Lower lobe of right lung (tissue), 2 donors: ENCODE data around the gene SLC39A11. TPM values are rescaled to one million over a fixed set of nuclear protein-coding genes. Genes with fewer than 3 reads are reported as not detected.

Experiments used
- ATAC-seq, 2 donors: fragments of 200-7000 bp; cut with Tn5 transposase; one replicate each; pipeline ENCODE4 v1.9.1; 2020 to 2022; ENCODE audit warnings: mild to moderate bottlenecking in 2 of 2, moderate library complexity in 2 of 2
- DNase-seq: peaks from one replicate; pipeline ENCODE4 v3.0.0-alpha.2; 2020
- H3K27ac ChIP-seq: fragments of 200-600 bp; one replicate; pipeline ENCODE4 v1.8.0; 2022
- H3K27me3 ChIP-seq: fragments of 200-600 bp; one replicate; pipeline ENCODE4 v1.8.0; 2022; ENCODE audit warnings: low read depth
- H3K36me3 ChIP-seq: fragments of 200-600 bp; one replicate; pipeline ENCODE4 v1.8.0; 2022; ENCODE audit warnings: mild to moderate bottlenecking
- H3K4me1 ChIP-seq: fragments of 200-600 bp; one replicate; pipeline ENCODE4 v1.8.0; 2022
- H3K4me3 ChIP-seq: fragments of 200-600 bp; one replicate; pipeline ENCODE4 v1.8.0; 2022; ENCODE audit warnings: mild to moderate bottlenecking
- H3K9me3 ChIP-seq: fragments of 200-600 bp; one replicate; pipeline ENCODE4 v1.8.0; 2022
- CTCF ChIP-seq: fragments of 200-600 bp; IDR thresholded peaks from one replicate; pipeline ENCODE4 v1.8.0; 2022; ENCODE audit warnings: antibody characterized with exemption, mild to moderate bottlenecking
- intact Hi-C: fragments of 100-400 bp; cut with DNase I; formaldehyde crosslinking; loops from one replicate; pipeline ENCODE4 v1.11.0; 2022
- total RNA-seq: library from RNA; stranded (reverse); fragmentation: NEBNext Ultra II Directional; extraction: Animal tissue kit (Norgen Biotek cat#: 25700); gene quantifications from one replicate; pipeline ENCODE4 v1.2.1, GENCODE V29; 2021
- donor health status: DM: no; HTN: yes; CAD: no; lungs with severe emphysema.

Gene SLC39A11
- total RNA-seq, 1 donor from 2014 or later: 39.7 TPM

GRCh38 chr17:72927146-72927545, 165.3 kb downstream of the SLC39A11 start:
- H3K4me3 ChIP-seq: no peak overlapping the region
- H3K9me3 ChIP-seq: no peaks in the 10 kb centered on the region
- no peak for ATAC-seq
- no peak overlapping the region for H3K27ac ChIP-seq
- TF ChIP-seq CTCF: no peak
- H3K27me3 ChIP-seq: no peaks in the 10 kb centered on the region
- DNase-seq: no peak
- intact Hi-C loops: no loop called here
- H3K36me3 ChIP-seq: no peaks in the 10 kb centered on the region
- no peaks in the 10 kb centered on the region for H3K4me1 ChIP-seq

GRCh38 chr17:72926171-72926570, 166.3 kb downstream of the SLC39A11 start:
- intact Hi-C loops: no loop called here
- ATAC-seq (no peak), DNase-seq (no peak)
- Histone ChIP-seq H3K9me3 (no peaks in the 10 kb centered on the region), H3K36me3 (no peaks in the 10 kb centered on the region), H3K27me3 (no peaks in the 10 kb centered on the region), H3K27ac (no peak overlapping the region), H3K4me1 (no peaks in the 10 kb centered on the region), H3K4me3 (no peak overlapping the region)
- TF ChIP-seq CTCF: no peak

- TF ChIP-seq CTCF: no peak
- ATAC-seq (no peak), DNase-seq (no peak)
- Histone ChIP-seq H3K4me3 (no peak overlapping the region), H3K9me3 (no peaks in the 10 kb centered on the region), H3K27me3 (no peaks in the 10 kb centered on the region), H3K27ac (no peak overlapping the region), H3K36me3 (no peaks in the 10 kb centered on the region), H3K4me1 (no peaks in the 10 kb centered on the region)
- intact Hi-C loops: no loop called here
Measured at GRCh38 chr17:72924196-72924595, 168.3 kb downstream of the SLC39A11 start.

GRCh38 chr17:72922219-72922618, 170.3 kb downstream of the SLC39A11 start:
- intact Hi-C loops: no loop called here
- DNase-seq (no peak), ATAC-seq (no peak)
- no peaks in the 10 kb centered on the region for H3K4me1 ChIP-seq
- no peak overlapping the region for H3K27ac ChIP-seq
- no peak for TF ChIP-seq CTCF
- H3K27me3 ChIP-seq: no peaks in the 10 kb centered on the region
- no peaks in the 10 kb centered on the region for H3K9me3 ChIP-seq
- H3K36me3 ChIP-seq: no peaks in the 10 kb centered on the region
- H3K4me3 ChIP-seq: no peak overlapping the region

- ATAC-seq (no peak), DNase-seq (no peak)
Measured at GRCh38 chr17:72921347-72922054, 171.0 kb downstream of the SLC39A11 start.

More at GRCh38 chr17:72921347-72922054, 171.0 kb downstream of the SLC39A11 start:
- Histone ChIP-seq H3K36me3 (no peaks in the 10 kb centered on the region), H3K4me1 (no peaks in the 10 kb centered on the region), H3K9me3 (no peaks in the 10 kb centered on the region), H3K4me3 (no peak overlapping the region), H3K27me3 (no peaks in the 10 kb centered on the region), H3K27ac (no peak overlapping the region)
- TF ChIP-seq CTCF: no peak
- intact Hi-C loops: no loop called here
